A549 (cell line): ENCODE measurements around the gene PRRX1. TPM values are rescaled to one million over a fixed set of nuclear protein-coding genes. Genes with fewer than 3 reads are reported as not detected.

ENCODE experiments used
- ATAC-seq, 2 experiments: fragments of 200-7000 bp in 1 of 2; fragments of >200 bp in 1 of 2; cut with Nextera tagmentation in 1 of 2; cut with Tn5 transposase in 1 of 2; 3 replicates each; pipeline versions ENCODE4 v1.8.0 to v1.9.1; 2018 to 2020; ENCODE audit warnings: mild to moderate bottlenecking in 1 of 2, moderate library complexity in 1 of 2
- CTCF ChIA-PET: fragments of 300-600 bp; sonication (Branson Sonifier 250); formaldehyde crosslinking; extraction: SDS; loops from one replicate; lab custom pipeline; 2021; ENCODE audit warnings: antibody characterized with exemption, inconsistent platforms; lab: Yijun Ruan, JAX
- POLR2A ChIA-PET: fragments of 350-600 bp; formaldehyde crosslinking; extraction: SDS; loops from one replicate; lab custom pipeline; 2021; ENCODE audit warnings: antibody characterized with exemption, inconsistent platforms; lab: Yijun Ruan, JAX
- DNase-seq, 2 experiments: peaks; one replicate each; pipeline versions ENCODE4 v3.0.0 to v3.0.0-alpha.2; 2011 to 2016; ENCODE audit warnings: low read depth in 1 of 2, low spot score in 1 of 2
- FAIRE-seq: peaks from 2 replicates; lab custom pipeline; 2011; peaks lifted over from hg19 to GRCh38; lab: Jason Lieb, UNC
- H3K27ac ChIP-seq, 2 experiments: fragments of >200 bp; sonication (Bioruptor Twin); formaldehyde crosslinking; 3 replicates each; pipeline ENCODE4 v1.5.1; 2016 to 2017
- H3K4me1 ChIP-seq: fragments of >200 bp; sonication (Bioruptor Twin); formaldehyde crosslinking; 3 replicates; pipeline ENCODE4 v1.6.1; 2016
- H3K4me2 ChIP-seq: fragments of >200 bp; sonication (Bioruptor Twin); formaldehyde crosslinking; 3 replicates; pipeline ENCODE4 v1.6.1; 2016
- H3K4me3 ChIP-seq: fragments of >200 bp; sonication (Bioruptor Twin); formaldehyde crosslinking; 3 replicates; pipeline ENCODE4 v1.5.1; 2016
- H3K9me3 ChIP-seq: fragments of >200 bp; sonication (Bioruptor Twin); formaldehyde crosslinking; 3 replicates; pipeline ENCODE4 v1.6.1; 2016
- BHLHE40 ChIP-seq: IDR thresholded peaks from 2 replicates; pipeline ENCODE4 v1.6.1; 2012; ENCODE audit warnings: low read depth, low read length, inconsistent platforms
- CBX2 ChIP-seq: fragments of 200-600 bp; sonication (generic); IDR thresholded peaks from 2 replicates; pipeline ENCODE4 v1.6.1; 2016; ENCODE audit warnings: low read depth, mild to moderate bottlenecking, borderline replicate concordance
- CBX8 ChIP-seq: fragments of 200-600 bp; sonication (generic); IDR thresholded peaks from 2 replicates; pipeline ENCODE4 v1.6.1; 2016
- CEBPB ChIP-seq, 2 experiments: fragments of >200 bp in 1 of 2; sonication (Bioruptor Twin) in 1 of 2; formaldehyde crosslinking in 1 of 2; IDR thresholded peaks; 2 replicates each; pipeline ENCODE4 v1.6.1; 2012 to 2016
- CHD2 ChIP-seq: fragments of 150-350 bp; IDR thresholded peaks from 2 replicates; pipeline ENCODE4 v1.6.1; 2014; ENCODE audit warnings: low read length; ENCODE audit not compliant: partially characterized antibody
- ELK1 ChIP-seq: fragments of 150-350 bp; IDR thresholded peaks from 2 replicates; pipeline ENCODE4 v1.6.1; 2014; ENCODE audit warnings: low read depth, mild to moderate bottlenecking, low read length
- EP300 ChIP-seq, 2 experiments: fragments of >200 bp; sonication (Bioruptor Twin); formaldehyde crosslinking; IDR thresholded peaks; 2 replicates in 1 of 2; 3 replicates in 1 of 2; pipeline ENCODE4 v1.6.1; 2016 to 2017
- FOSL2 ChIP-seq, 2 experiments: fragments of 450-650 bp in 1 of 2; fragments of >200 bp in 1 of 2; sonication (Bioruptor Twin) in 1 of 2; formaldehyde crosslinking; IDR thresholded peaks; 2 replicates each; pipeline versions ENCODE4 v1.5.0 to v1.6.1; 2016 to 2020; ENCODE audit warnings: mild to moderate bottlenecking in 1 of 2, moderate library complexity in 1 of 2
- FOXS1 ChIP-seq: fragments of 250-450 bp; sonication (Bioruptor Pico); IDR thresholded peaks from 2 replicates; pipeline ENCODE4 v1.5.0; 2020; ENCODE audit warnings: mild to moderate bottlenecking, moderate library complexity
- GATA3 ChIP-seq: IDR thresholded peaks from 2 replicates; pipeline ENCODE4 v1.6.1; 2012; ENCODE audit warnings: borderline replicate concordance
- HEYL ChIP-seq: fragments of 250-450 bp; sonication (Bioruptor Pico); IDR thresholded peaks from 2 replicates; pipeline ENCODE4 v1.8.0; 2021; ENCODE audit warnings: mild to moderate bottlenecking, moderate library complexity
- HOXB13 ChIP-seq: fragments of 250-450 bp; sonication (Bioruptor Pico); IDR thresholded peaks from 2 replicates; pipeline ENCODE4 v1.5.0; 2020; ENCODE audit warnings: low read depth, mild to moderate bottlenecking, moderate library complexity
- HOXB5 ChIP-seq: fragments of 250-450 bp; sonication (Bioruptor Pico); IDR thresholded peaks from 2 replicates; pipeline ENCODE4 v1.5.0; 2020; ENCODE audit warnings: mild to moderate bottlenecking, moderate library complexity
- JUNB ChIP-seq: fragments of >200 bp; sonication (Bioruptor Twin); formaldehyde crosslinking; IDR thresholded peaks from 2 replicates; pipeline ENCODE4 v1.6.1; 2016
- KDM1A ChIP-seq: fragments of 200-600 bp; sonication (generic); IDR thresholded peaks from 2 replicates; pipeline ENCODE4 v1.6.1; 2016; ENCODE audit warnings: low read depth, mild to moderate bottlenecking
- KDM5A ChIP-seq: fragments of 200-600 bp; sonication (generic); IDR thresholded peaks from 2 replicates; pipeline ENCODE4 v1.6.1; 2016; ENCODE audit warnings: antibody characterized with exemption, mild to moderate bottlenecking
- MAFK ChIP-seq: fragments of 450-650 bp; IDR thresholded peaks from 2 replicates; pipeline ENCODE4 v1.6.1; 2014; ENCODE audit not compliant: partially characterized antibody
- MYC ChIP-seq: IDR thresholded peaks from 2 replicates; pipeline ENCODE4 v1.6.1; 2012; ENCODE audit warnings: mild to moderate bottlenecking, inconsistent platforms, low read length, improper control_type of control experiment, borderline replicate concordance
- POLR2A ChIP-seq: IDR thresholded peaks from 2 replicates; pipeline ENCODE4 v1.6.1; 2012; ENCODE audit warnings: mild to moderate bottlenecking, low read length
- POLR2AphosphoS2 ChIP-seq: conservative IDR thresholded peaks from 2 replicates; pipeline ENCODE4 v1.6.1; 2012; ENCODE audit warnings: low read length, improper control_type of control experiment, inconsistent platforms
- RCOR1 ChIP-seq: fragments of 150-350 bp; IDR thresholded peaks from 2 replicates; pipeline ENCODE4 v1.6.1; 2014; ENCODE audit warnings: antibody characterized with exemption, low read length, low read depth
- REST ChIP-seq: fragments of 200-600 bp; sonication (generic); IDR thresholded peaks from 2 replicates; pipeline ENCODE4 v1.6.1; 2016; ENCODE audit warnings: antibody characterized with exemption, mild to moderate bottlenecking, moderate library complexity
- RFX5 ChIP-seq: fragments of 450-650 bp; IDR thresholded peaks from 2 replicates; pipeline ENCODE4 v1.7.1; 2014; ENCODE audit warnings: antibody characterized with exemption, mild to moderate bottlenecking, moderate library complexity
- SREBF2 ChIP-seq: fragments of 450-650 bp; IDR thresholded peaks from 2 replicates; pipeline ENCODE4 v1.6.1; 2014; ENCODE audit warnings: mild to moderate bottlenecking, moderate library complexity
- TFCP2L1 ChIP-seq: fragments of 250-450 bp; sonication (Bioruptor Pico); IDR thresholded peaks from 2 replicates; pipeline ENCODE4 v1.5.0; 2021; ENCODE audit warnings: mild to moderate bottlenecking
- ZC3H11A ChIP-seq: fragments of 450-650 bp; IDR thresholded peaks from 2 replicates; pipeline ENCODE4 v1.6.1; 2014; ENCODE audit warnings: antibody characterized with exemption, mild to moderate bottlenecking
- ZFP36 ChIP-seq: fragments of 450-650 bp; IDR thresholded peaks from 2 replicates; pipeline ENCODE4 v1.6.1; 2014; ENCODE audit warnings: borderline replicate concordance; ENCODE audit not compliant: partially characterized antibody
- ZNF302 ChIP-seq: fragments of 250-450 bp; sonication (Bioruptor Pico); IDR thresholded peaks from 2 replicates; pipeline ENCODE4 v1.9.0; 2021; ENCODE audit warnings: inconsistent platforms, mild to moderate bottlenecking, moderate library complexity
- ZSCAN20 ChIP-seq: fragments of 250-450 bp; sonication (Bioruptor Pico); IDR thresholded peaks from 2 replicates; pipeline ENCODE4 v1.8.0; 2022; ENCODE audit warnings: mild to moderate bottlenecking, moderate library complexity
- WGBS: methylation state at CpG from one replicate; pipeline ENCODE4 v1.1.6; 2017; ENCODE audit errors: missing lambda C conversion rate; 5-methylcytosine and 5-hydroxymethylcytosine counted together
- polyA plus RNA-seq, 4 experiments: library from polyadenylated mRNA; depleted of rRNA in 3 of 4; stranded (reverse); fragments of >200 nt; fragmentation: RNase III in 1 of 4; extraction: RNeasy Plus Mini Kit Qiagen cat#74134 plus additional on column Dnase treatment in 1 of 4; gene quantifications; 2 replicates in 3 of 4; 3 replicates in 1 of 4; pipeline ENCODE4 v1.2.3, GENCODE V29; 2011 to 2017
- TF ChIP-seq, protein P1 (sequence below): IDR thresholded peaks from 2 replicates; pipeline ENCODE4 v1.6.1; 2012
- TF ChIP-seq, protein P2 (sequence below): fragments of >200 bp; sonication (Bioruptor Twin); formaldehyde crosslinking; IDR thresholded peaks from 3 replicates; pipeline ENCODE4 v1.6.1; 2016

The PRRX1 gene
- polyA plus RNA-seq, 2 of the 4 experiments (the other 2 are of a cell fraction): 0.14 TPM; not detected in 1

DNA sequence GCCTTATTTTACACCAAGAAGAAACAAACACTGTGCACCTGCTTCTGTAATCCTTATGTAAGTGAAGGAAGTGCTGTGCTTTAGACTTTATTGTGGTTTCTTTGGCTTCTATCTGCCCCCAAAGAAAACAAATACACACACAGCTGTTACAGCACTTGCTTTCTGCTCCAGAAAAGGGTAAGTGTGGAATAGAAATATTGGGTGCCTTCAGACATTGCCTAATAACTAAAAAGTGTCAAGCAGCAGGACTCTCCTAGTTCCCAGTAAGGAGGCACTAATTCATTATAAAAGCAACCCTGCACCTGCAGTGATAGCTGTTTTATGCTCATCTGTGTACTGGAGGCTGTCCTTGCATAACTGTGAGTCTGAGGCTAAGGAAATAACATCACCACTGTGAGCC, 23.4 kb upstream of the PRRX1 start:
- no peak for TF ChIP-seq CBX8
- no peak for TF ChIP-seq RFX5
- no peak for TF ChIP-seq TFCP2L1
- no peak for TF ChIP-seq ELK1
- no peak for TF ChIP-seq CEBPB (IDR thresholded peaks at IDR 0.05)
- no peak for TF ChIP-seq KDM1A
- TF ChIP-seq, protein P1, sequence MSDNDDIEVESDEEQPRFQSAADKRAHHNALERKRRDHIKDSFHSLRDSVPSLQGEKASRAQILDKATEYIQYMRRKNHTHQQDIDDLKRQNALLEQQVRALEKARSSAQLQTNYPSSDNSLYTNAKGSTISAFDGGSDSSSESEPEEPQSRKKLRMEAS: no peak
- TF ChIP-seq KDM5A: no peak
- TF ChIP-seq ZNF302: no peak
- no peak for TF ChIP-seq BHLHE40
- TF ChIP-seq RCOR1: no peak
- no peak for TF ChIP-seq MAFK
- no peak for TF ChIP-seq REST
- no peak for TF ChIP-seq CBX2
- no peak for TF ChIP-seq HOXB13 (CRISPR knock-in tag)
- no peak for TF ChIP-seq ZSCAN20 (CRISPR knock-in tag)
- TF ChIP-seq FOSL2 (IDR thresholded peaks at IDR 0.05): no peak
- TF ChIP-seq FOSL2 (CRISPR knock-in tag; IDR thresholded peaks at IDR 0.05): no peak
- TF ChIP-seq HEYL (CRISPR knock-in tag): no peak
- TF ChIP-seq, all 56 proteins: peak for 0
- no peak for ATAC-seq
- POLR2A ChIA-PET: no interaction called here

GRCh38 chr1:170657275-170657853, 6.6 kb upstream of the PRRX1 start:
- POLR2A ChIA-PET: no interaction called here
- TF ChIP-seq JUNB (no peak), FOXS1 (CRISPR knock-in tag) (no peak), ZC3H11A (no peak), POLR2AphosphoS2 (no peak), GATA3 (no peak), SREBF2 (no peak), ZFP36 (no peak), EP300 (IDR thresholded peaks at IDR 0.05) (no peak), CHD2 (no peak), HOXB5 (CRISPR knock-in tag) (no peak), ELK1 (no peak), MAFK (no peak), POLR2A (no peak), MYC (no peak)
- TF ChIP-seq, protein P2, sequence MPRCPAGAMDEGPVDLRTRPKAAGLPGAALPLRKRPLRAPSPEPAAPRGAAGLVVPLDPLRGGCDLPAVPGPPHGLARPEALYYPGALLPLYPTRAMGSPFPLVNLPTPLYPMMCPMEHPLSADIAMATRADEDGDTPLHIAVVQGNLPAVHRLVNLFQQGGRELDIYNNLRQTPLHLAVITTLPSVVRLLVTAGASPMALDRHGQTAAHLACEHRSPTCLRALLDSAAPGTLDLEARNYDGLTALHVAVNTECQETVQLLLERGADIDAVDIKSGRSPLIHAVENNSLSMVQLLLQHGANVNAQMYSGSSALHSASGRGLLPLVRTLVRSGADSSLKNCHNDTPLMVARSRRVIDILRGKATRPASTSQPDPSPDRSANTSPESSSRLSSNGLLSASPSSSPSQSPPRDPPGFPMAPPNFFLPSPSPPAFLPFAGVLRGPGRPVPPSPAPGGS: no peak
- DNase-seq (no peak), ATAC-seq (no peak), FAIRE-seq (no peak)
- no peak overlapping the region for H3K4me3 ChIP-seq
- H3K4me1 ChIP-seq: peaks cover 4% of the 10 kb centered on the region; the same call in 1 of the 3 replicates
- no peak overlapping the region for H3K4me2 ChIP-seq
- WGBS: 24% methylated on average over 4 of the region's 4 CpGs
- H3K27ac ChIP-seq: no peak overlapping the region
- CTCF ChIA-PET: interaction anchor here (0.6 kb wide), 1 partner anchor 170 kb away, joined by 3 read pairs; no protein-coding TSS in a partner anchor
- H3K9me3 ChIP-seq: no peaks in the 10 kb centered on the region

More for the DNA sequence above, 23.4 kb upstream of the PRRX1 start:
- DNase-seq: no peak
- H3K4me1 ChIP-seq: no peaks in the 10 kb centered on the region
- H3K9me3 ChIP-seq: no peaks in the 10 kb centered on the region
- no peak overlapping the region for H3K27ac ChIP-seq
- H3K4me3 ChIP-seq: no peak overlapping the region
- CTCF ChIA-PET: no interaction called here
- no peak overlapping the region for H3K4me2 ChIP-seq
- FAIRE-seq: no peak
